Measurements from ENCODE around the gene SUPT4H1. TPM values are rescaled to one million over a fixed set of nuclear protein-coding genes. Genes with fewer than 3 reads are reported as not detected.

The SUPT4H1 gene
- total and polyA plus RNA-seq, 2 of the 4 experiments (the other 2 are of a cell fraction), result 51.6 to 129 TPM

- TF ChIP-seq CTCF (conservative IDR thresholded peaks at IDR 0.05; ENCODE audit: low read depth, low read length), result no peak
- no peak for TF ChIP-seq CEBPB (IDR thresholded peaks at IDR 0.05; ENCODE audit: low read depth, low read length)
- TF ChIP-seq BHLHE40 (IDR thresholded peaks at IDR 0.05; ENCODE audit: low read depth, low read length), result no peak
Measured at GRCh38 chr17:58320570-58321323, 31.3 kb downstream of the SUPT4H1 start (continued).

- intact Hi-C loops (cut with micrococcal nuclease), result no loop called here
- Histone ChIP-seq H2BK15ac (ENCODE audit: low read depth, low read length) (no peak overlapping the region), H3K18ac (ENCODE audit: low read depth, low read length) (no peak overlapping the region), H3K27me3 (ENCODE audit: control insufficient read depth, insufficient read depth, low read length) (peaks cover 3% of the 10 kb centered on the region; the same call in 1 of the 2 replicates), H2AFZ (replicated peaks; ENCODE audit: low read length, poor library complexity) (no peak overlapping the region), H4K8ac (ENCODE audit: low read depth in 2 of 2, low read length in 2 of 2) (no peak overlapping the region), H3K56ac (ENCODE audit: extremely low read depth, insufficient read depth, low read length) (no peak overlapping the region), H2BK5ac (ENCODE audit: low read depth, low read length, poor library complexity, severe bottlenecking) (no peak overlapping the region), H3K79me1 (ENCODE audit: low read depth in 1 of 2, low read length in 2 of 2) (no peaks in the 10 kb centered on the region), H3K4me3 (ENCODE audit: insufficient read depth, low read depth, low read length) (no peak overlapping the region), H2AK5ac (ENCODE audit: low read depth, low read length) (no peak overlapping the region), H4K91ac (ENCODE audit: insufficient read depth, low read depth, low read length) (no peak overlapping the region), H3K36me3 (ENCODE audit: control insufficient read depth, insufficient read depth, low read length) (peaks cover 3% of the 10 kb centered on the region; the same call in 1 of the 2 replicates), H4K20me1 (ENCODE audit: insufficient read depth, low read length) (no peaks in the 10 kb centered on the region), H3K14ac (replicated peaks; ENCODE audit: low read depth, low read length) (no peak overlapping the region), H4K5ac (ENCODE audit: low read depth, low read length) (no peak overlapping the region), H3K9me3 (ENCODE audit: control insufficient read depth, insufficient read depth, low read length) (no peaks in the 10 kb centered on the region), H2AK9ac (replicated peaks; ENCODE audit: low read depth, low read length, poor library complexity) (no peak overlapping the region), H2BK120ac (ENCODE audit: low read depth, low read length) (no peak overlapping the region), H3K4ac (ENCODE audit: low read depth, low read length) (no peak overlapping the region), H3K4me1 (ENCODE audit: control insufficient read depth, insufficient read depth, low read length) (peaks cover 4% of the 10 kb centered on the region), H2BK20ac (ENCODE audit: low read depth, low read length) (no peak overlapping the region), H3K9ac (ENCODE audit: low read depth, low read length) (no peak overlapping the region), H3K27ac (ENCODE audit: insufficient read depth, low read length) (no peak overlapping the region), H3K23ac (ENCODE audit: low read depth, low read length) (no peak overlapping the region), H3K9me1 (ENCODE audit: insufficient read depth, low read length) (no peaks in the 10 kb centered on the region), H3K4me2 (ENCODE audit: low read depth, low read length) (no peak overlapping the region)
- WGBS, 2 experiments (ENCODE audit: extremely low coverage in 2 of 2, insufficient read length in 1 of 2), result no CpG with 5 or more reads among the region's 7 CpGs
- POLR2A ChIA-PET (ENCODE audit: unreplicated experiment), result no interaction called here
- ATAC-seq (ENCODE audit: low read depth) (no peak), DNase-seq (no peak)
- BruUV-seq (replicated peaks), result no TSS peak
- CTCF ChIA-PET, result no interaction called here
- TF ChIP-seq RFX5 (IDR thresholded peaks at IDR 0.05; ENCODE audit: low read depth, low read length) (no peak), CTCF (conservative IDR thresholded peaks at IDR 0.05; ENCODE audit: low read depth, low read length) (no peak), RAD21 (IDR thresholded peaks at IDR 0.05; ENCODE audit: low read length) (no peak), SMC3 (IDR thresholded peaks at IDR 0.05; ENCODE audit: low read depth, low read length) (no peak)
- dilution Hi-C loops (cut with HindIII; ENCODE audit: low sequenced_read_pairs, unreplicated experiment), result no loop called here
- in situ Hi-C loops (cut with MboI; ENCODE audit: low sequenced_read_pairs), result no loop called here
Measured at GRCh38 chr17:58320163-58320558, 31.8 kb downstream of the SUPT4H1 start.

Data from IMR-90 (cell line).